ENCODE data around the gene SLC17A5.
"Not testable (repeated sequence)": the region's sequence is repeated elsewhere in the genome, so short reads cannot be mapped to it uniquely, and the experiment has no call there.

SLC17A5 gene

GRCh38 chr6:73613806-73614536 lies 39.8 kb downstream of the SLC17A5 start:
- no peak for DNase-seq

GRCh38 chr6:73612611-73613010 lies 41.2 kb downstream of the SLC17A5 start:
- DNase-seq, result no peak

- no peak for DNase-seq
These were observed 43.1 kb downstream of the SLC17A5 start for GRCh38 chr6:73610444-73611275.

GRCh38 chr6:73608761-73609160 lies 45.0 kb downstream of the SLC17A5 start:
- DNase-seq, result no peak

- no peak for DNase-seq
These were observed 47.4 kb downstream of the SLC17A5 start for GRCh38 chr6:73606428-73606827.

GRCh38 chr6:73604461-73604860 lies 49.3 kb downstream of the SLC17A5 start:
- no peak for DNase-seq

GRCh38 chr6:73604020-73604419 lies 49.8 kb downstream of the SLC17A5 start:
- DNase-seq, result no peak

- no peak for DNase-seq
These were observed 67.3 kb downstream of the SLC17A5 start for GRCh38 chr6:73586416-73586974.

GRCh38 chr6:73585566-73586415 lies 68.0 kb downstream of the SLC17A5 start:
- DNase-seq, result no peak

- no peak for DNase-seq
These were observed 72.5 kb downstream of the SLC17A5 start for GRCh38 chr6:73581293-73581692.

GRCh38 chr6:73580247-73581149 lies 73.3 kb downstream of the SLC17A5 start:
- DNase-seq, result no peak

- DNase-seq, result no peak
These were observed 73.9 kb downstream of the SLC17A5 start for GRCh38 chr6:73579851-73580246.

- no peak for DNase-seq
These were observed 74.4 kb downstream of the SLC17A5 start for GRCh38 chr6:73579389-73579788.

- no peak for DNase-seq
These were observed 76.1 kb downstream of the SLC17A5 start for GRCh38 chr6:73577676-73578075.

GRCh38 chr6:73572531-73572930 lies 81.3 kb downstream of the SLC17A5 start:
- not testable (repeated sequence) for DNase-seq

GRCh38 chr6:73571218-73572181 lies 82.3 kb downstream of the SLC17A5 start:
- not testable (repeated sequence) for DNase-seq

GRCh38 chr6:73569121-73569520 lies 84.7 kb downstream of the SLC17A5 start:
- DNase-seq, result no peak

- DNase-seq, result no peak
These were observed 86.7 kb downstream of the SLC17A5 start for GRCh38 chr6:73566954-73567591.

- not testable (repeated sequence) for DNase-seq
These were observed 87.3 kb downstream of the SLC17A5 start for GRCh38 chr6:73566486-73566871.
